ENCODE results near the gene GMDS.

- TF ChIP-seq CTCF (IDR thresholded peaks at IDR 0.05) (peak; percentile 95), ZSCAN18 (CRISPR knock-in tag; IDR thresholded peaks at IDR 0.05) (no peak), GRHL2 (CRISPR knock-in tag; IDR thresholded peaks at IDR 0.05; ENCODE audit: insufficient replicate concordance, severe bottlenecking) (no peak), ATF2 (CRISPR knock-in tag; IDR thresholded peaks at IDR 0.05; ENCODE audit: borderline replicate concordance, low read depth) (no peak), NR3C1 (CRISPR knock-in tag; conservative IDR thresholded peaks at IDR 0.05; ENCODE audit: low read depth) (no peak), NR2C2 (CRISPR knock-in tag; IDR thresholded peaks at IDR 0.05) (no peak), AR (CRISPR knock-in tag; IDR thresholded peaks at IDR 0.05) (no peak), TP53 (CRISPR knock-in tag; IDR thresholded peaks at IDR 0.05) (no peak), ZNF232 (CRISPR knock-in tag; IDR thresholded peaks at IDR 0.05) (no peak), CREM (CRISPR knock-in tag; IDR thresholded peaks at IDR 0.05) (no peak), AFF4 (CRISPR knock-in tag; IDR thresholded peaks at IDR 0.05; ENCODE audit: borderline replicate concordance) (no peak), CREB1 (CRISPR knock-in tag; IDR thresholded peaks at IDR 0.05) (no peak), JUN (CRISPR knock-in tag; IDR thresholded peaks at IDR 0.05) (no peak), ZNF281 (CRISPR knock-in tag; IDR thresholded peaks at IDR 0.05) (no peak)
These were observed 641.0 kb downstream of the GMDS start for GRCh38 chr6:1604158-1605003.

All from WTC11 (cell line).